HG02642 (cell line): ENCODE measurements around the gene PTPRN2.
"Not testable (repeated sequence)": the region's sequence is repeated elsewhere in the genome, so short reads cannot be mapped to it uniquely, and the experiment has no call there.

ENCODE experiments used
- ATAC-seq: cut with Tn5 transposase; IDR thresholded peaks from one replicate; pipeline ENCODE4 v1.9.1; 2021; ENCODE audit warnings: mild to moderate bottlenecking; ENCODE audit not compliant: unreplicated experiment, poor library complexity

PTPRN2 gene

DNA sequence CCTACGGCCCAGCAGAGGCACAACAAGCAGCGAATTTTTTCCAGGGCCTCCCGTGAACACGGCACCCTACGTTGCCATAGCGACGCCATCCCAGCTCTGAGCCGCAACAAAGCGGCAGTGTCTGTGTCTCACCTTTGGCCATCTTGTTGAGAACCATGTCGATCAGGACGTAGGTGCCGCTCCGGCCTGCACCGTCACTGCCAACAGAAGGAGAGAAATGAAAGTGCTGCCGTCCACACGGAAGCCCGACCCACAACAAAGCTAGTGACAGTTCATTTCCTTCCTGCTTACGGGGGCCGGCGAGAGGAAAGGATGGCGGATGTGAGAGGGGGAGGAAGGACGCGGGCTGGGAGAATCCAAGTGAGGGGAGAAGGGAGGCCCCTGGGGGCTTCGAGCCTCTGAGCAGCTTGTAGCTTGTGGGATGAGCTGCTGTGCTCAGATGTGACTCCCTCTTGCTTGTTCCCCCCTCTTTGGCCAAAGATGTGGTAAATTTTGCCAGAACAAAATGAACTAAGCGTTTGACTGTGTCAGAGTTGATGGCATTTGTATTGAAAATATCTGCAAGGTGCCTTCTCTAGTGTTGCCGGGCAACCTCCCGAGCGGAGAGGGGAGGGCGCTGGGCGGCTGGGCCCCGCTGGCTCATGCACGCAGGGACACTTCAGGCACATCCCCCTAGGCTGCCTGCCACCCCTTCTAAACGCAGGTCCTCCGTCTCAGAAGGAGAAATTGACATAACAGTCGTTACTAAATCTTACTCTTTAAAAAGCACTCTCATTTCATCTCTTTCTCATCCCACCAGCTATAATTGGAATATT, 1018.6 kb downstream of the PTPRN2 start:
- ATAC-seq = peak; percentile 87

DNA sequence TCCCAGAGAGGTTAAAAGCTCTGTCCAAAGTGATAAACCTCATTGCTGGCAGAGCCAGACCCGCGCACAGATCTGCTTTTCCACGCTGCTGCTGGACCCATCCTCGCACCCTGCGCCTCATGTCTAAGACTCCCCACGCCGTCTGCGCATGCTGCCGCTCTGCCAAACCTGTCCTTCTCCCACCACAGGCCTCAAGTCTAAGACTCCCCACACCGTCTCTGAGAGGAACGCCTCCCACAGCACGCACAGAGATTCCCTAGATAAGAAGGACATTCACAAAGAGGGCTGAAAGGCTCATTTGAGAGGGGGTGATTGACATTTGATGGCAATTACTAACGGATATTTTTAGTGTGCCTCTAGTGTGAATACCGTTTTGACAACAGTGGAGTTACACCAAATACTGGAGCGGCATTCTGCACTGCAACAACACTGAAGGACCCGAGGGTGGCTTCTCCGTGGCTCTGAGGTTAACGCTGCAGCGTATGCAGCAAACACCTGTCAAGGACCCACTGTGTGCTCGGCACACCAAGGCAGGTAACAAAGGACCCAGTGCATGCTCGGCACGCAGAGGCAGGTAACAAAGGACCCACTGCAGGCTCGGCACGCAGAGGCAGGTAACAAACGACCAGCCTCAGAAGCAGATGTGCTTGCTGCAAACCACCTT, 1019.4 kb downstream of the PTPRN2 start:
- ATAC-seq = no peak

DNA sequence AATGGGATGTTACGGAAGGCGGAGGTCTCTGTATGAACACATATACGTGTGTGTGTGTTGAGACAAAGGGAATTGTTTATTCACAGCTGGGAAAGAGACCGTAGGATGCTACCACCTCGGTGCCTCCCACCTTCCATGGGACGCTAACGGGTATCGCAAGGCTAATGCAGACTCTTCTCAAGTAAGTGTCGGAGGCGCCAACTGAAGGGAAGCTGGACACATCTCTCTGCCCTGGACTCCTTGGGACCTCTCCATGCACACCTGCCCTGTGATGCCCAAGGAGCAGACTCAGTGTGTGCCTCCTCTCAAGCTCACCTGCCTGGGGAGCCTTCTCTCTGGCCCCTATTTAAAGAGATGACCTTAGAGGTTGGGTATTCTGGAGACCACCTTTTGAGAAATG, 1020.0 kb downstream of the PTPRN2 start:
- no peak for ATAC-seq

DNA sequence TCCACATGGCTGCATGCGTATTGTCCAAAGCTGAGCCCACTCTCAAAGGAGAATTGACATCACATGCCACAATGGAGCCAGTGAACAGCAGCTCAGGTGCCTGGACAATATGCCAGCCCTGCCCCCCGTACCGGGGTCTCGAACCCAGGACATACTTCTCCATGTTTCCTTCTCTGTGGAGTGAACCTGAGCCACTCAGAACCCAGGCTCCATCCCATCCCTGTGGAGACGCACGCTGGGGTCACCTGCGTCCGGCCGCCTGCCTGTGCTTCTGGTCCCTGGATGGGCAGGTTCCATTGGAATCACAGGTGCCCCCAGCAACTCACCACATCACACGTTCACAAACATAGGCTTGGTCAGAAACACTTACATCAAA, 1021.0 kb downstream of the PTPRN2 start:
- ATAC-seq = no peak

DNA sequence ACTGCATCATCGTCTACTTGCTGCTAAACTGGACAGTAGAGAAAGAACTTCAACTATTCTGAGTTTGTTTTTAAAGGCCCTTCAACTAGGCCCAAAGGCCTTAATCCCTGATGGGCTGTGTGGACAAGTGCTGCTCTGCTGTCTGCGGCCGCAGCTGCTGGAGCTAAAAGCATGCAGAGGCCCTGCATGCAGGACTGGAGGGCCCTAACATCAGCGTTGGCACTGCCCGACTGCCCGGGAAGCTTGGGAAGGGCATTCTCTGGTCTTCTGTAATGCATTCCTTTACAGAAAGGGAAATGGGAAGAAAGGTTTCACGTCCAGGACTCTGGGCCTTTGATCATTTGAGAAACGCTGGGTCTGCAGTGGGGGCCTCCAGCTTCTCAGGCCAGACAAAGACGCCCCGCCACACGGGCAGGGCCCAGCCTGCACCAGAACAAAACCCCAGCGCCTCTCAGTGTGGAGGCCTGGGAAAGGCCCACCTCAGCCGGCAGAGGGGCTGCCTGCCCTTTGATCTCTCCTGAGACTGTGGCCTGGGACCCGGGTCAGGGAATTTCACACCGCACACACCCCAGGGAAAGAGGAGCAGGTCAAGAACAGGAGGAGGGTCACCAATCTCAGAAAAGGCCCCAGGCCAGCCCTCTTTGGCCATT, 1021.5 kb downstream of the PTPRN2 start:
- ATAC-seq = no peak

DNA sequence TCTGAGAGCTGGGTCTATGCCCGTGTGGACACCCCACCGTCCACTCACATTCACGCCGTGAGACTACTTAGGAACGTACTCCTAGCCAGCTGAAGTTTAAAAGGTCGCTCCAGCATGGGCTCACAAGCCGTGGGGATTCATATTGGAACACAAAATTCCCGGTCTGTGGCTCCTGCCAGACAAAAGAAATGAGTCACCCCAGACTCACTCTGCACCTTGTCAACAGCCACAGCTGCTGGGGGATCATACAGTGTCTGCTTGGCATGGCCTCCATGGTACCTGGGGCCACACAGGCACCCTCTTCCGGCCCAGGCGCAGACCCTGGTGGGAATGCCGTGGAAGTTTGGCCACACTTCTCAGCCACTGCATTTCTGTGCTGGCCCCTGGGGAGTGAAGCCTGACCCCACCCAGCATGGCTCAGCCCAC, 1022.4 kb downstream of the PTPRN2 start:
- ATAC-seq = no peak

DNA sequence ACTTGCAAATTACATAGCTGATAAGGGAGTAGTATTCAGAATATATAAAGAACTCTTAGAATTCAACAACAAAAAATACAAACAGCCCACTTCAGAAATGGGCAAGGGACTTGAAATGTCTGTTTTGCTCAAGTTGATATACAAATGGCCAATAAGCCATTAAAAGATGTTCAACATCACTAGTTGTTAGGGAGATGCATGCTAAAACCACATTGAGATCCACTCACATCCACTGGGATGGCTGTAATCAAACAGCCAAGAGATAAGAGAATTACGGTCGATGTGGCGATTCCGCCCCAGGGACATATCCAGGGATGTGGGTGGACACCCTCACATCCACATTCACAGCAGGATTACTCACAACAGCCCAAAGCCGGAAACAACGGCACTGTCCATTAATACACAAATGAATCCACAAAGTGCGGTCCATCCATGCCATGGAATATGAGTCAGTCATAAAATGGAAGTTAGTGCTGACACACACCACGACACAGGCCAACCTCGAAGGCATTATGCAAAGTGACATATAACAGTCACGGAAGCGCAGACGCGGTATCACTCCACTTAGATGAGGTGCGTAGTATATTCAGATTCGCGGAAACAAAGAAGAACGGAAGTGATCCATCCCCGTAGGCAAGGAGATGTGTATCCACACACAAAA, 1023.0 kb downstream of the PTPRN2 start:
- no peak for ATAC-seq

DNA sequence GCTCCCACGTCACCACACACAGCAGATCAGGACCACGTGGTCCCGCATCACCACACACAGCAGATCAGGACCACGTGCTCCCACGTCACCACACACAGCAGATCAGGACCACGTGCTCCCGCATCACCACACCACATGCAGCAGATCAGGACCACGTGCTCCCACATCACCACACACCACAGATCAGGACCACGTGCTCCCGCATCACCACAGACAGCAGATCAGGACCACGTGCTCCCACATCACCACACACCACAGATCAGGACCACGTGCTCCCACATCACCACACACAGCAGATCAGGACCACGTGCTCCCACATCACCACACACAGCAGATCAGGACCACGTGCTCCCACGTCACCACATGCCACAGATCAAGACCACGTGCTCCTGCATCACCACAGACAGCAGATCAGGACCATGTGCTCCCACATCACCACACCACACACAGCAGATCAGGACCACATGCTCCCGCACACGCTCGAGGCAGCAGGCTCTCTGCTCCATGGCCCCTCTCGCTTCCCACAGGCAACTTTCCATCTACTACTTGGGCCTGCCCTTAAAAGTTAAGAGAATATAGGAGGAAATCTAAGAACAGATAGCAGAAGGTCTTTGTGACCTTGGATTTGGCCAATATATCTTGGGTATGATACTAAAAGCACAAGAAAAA, 1024.0 kb downstream of the PTPRN2 start:
- not testable (repeated sequence) for ATAC-seq

DNA sequence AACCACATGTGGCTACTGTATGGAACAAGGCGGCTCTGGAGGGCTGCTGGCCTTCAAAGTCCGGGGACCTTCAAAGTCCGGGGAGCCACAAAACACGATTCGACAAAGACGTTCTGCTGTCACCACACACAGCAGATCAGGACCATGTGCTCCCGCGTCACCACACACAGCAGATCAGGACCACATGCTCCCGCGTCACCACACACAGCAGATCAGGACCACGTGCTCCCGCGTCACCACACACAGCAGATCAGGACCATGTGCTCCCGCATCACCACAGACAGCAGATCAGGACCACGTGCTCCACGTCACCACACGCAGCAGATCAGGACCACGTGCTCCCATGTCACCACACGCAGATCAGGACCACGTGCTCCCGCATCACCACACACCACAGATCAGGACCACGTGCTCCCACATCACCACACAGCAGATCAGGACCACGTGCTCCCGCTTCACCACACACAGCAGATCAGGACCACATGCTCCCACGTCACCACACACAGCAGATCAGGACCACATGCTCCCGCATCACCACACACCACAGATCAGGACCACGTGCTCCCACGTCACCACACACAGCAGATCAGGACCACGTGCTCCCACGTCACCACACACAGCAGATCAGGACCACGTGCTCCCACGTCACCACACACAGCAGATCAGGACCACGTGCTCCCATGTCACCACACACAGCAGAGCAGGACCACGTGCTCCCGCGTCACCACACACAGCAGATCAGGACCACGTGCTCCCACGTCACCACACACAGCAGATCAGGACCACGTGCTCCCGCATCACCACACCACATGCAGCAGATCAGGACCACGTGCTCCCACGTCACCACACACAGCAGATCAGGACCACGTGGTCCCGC, 1024.9 kb downstream of the PTPRN2 start:
- ATAC-seq = not testable (repeated sequence)

DNA sequence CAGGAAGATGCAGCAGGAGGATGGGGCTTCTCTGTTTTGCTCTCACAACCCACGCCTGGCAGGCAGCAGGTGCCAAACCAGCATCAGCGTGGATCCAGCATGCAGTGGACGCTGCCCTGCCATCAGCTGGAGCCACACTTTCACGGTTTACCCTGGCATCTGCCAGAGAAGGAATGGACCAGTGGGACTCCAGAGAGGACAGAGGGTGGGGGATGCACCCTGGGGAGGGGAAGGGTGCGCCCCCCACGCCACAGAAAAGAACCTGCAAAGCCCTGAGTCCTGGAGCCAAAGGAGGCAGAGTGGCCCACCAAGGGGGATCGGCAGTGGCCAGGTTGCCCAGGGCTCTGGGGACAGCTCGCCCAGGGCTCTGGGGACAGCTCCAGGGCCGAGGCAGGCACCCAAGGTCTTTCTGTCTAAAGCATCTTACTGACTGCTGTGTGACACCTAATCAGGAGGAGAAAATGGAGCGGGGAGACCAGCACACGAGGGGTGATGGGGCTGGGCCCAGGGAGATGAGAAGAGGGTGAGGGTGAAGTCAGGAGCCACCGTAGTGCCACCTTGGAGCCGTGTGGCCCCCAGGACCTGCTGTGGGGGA, 1025.7 kb downstream of the PTPRN2 start:
- no peak for ATAC-seq

DNA sequence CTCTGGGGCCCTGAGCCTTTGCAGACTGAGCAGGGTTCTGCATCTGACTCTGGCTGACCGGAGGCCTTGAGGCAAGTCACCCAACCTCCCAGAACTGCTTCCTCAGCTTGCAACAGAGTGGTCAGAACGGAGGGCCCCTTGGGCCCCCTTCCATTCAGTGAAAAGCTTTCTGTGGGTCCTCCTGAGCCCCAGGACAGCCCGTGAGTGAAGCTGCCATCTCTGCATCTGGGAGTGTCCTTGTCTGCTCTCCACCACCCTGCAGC, 1026.2 kb downstream of the PTPRN2 start:
- no peak for ATAC-seq

DNA sequence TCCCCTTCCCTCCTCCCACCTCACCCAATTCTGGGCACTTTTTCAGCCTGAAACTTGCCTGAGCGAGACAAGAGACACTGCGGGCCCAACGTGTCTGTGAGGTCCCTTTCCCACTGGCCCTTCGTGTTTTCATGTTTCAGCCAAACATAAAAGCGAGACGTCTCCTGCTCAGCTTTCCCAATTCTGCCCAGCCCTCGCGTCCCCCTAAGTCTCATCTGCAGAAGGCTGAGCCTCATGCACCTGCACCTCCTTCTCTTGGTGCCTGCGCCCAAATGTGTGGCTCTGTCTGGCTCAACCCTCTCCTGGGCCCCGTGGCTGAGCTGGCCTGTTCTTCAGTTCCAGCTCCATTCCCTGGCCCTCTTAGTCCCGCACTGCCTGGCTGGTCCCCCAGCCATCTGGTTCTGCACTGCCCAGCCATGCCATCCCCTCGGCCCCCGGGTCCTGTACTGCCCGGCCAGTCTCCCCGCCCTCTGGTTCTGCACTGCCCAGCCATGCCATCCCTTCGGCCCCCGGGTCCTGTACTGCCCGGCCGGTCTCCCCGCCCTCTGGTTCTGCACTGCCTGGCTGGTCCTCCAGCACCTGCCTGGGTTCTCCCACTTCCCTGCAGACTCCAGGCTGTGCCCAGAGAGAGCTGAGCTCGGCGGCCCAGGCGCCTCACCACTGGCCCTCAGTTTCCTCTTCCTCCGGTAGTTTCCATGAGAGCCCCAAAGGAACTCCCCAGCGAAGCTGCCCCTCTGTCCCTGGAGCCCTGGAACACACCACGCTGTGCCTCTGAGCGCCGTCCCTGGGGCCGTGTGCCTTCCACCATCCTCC, 1026.7 kb downstream of the PTPRN2 start:
- ATAC-seq = no peak

DNA sequence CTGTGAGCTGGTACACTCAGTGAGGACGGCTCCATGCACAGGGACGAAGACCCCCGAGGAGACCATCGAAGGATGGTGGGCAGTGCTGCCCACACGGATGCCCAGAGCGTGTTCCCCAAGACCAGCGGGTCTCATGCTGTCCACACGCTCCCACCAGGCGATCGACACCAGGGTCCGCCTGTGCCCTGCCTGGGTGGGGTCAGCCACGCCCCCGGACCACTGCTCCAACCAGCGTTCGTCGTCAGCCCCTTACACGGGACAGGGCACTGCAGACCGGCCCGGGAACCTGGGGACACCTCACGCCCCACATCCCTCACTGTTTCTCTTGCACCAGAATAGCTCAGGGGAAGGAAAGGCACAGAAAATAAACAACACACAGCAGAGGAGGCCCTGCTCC, 1027.4 kb downstream of the PTPRN2 start:
- ATAC-seq = no peak

DNA sequence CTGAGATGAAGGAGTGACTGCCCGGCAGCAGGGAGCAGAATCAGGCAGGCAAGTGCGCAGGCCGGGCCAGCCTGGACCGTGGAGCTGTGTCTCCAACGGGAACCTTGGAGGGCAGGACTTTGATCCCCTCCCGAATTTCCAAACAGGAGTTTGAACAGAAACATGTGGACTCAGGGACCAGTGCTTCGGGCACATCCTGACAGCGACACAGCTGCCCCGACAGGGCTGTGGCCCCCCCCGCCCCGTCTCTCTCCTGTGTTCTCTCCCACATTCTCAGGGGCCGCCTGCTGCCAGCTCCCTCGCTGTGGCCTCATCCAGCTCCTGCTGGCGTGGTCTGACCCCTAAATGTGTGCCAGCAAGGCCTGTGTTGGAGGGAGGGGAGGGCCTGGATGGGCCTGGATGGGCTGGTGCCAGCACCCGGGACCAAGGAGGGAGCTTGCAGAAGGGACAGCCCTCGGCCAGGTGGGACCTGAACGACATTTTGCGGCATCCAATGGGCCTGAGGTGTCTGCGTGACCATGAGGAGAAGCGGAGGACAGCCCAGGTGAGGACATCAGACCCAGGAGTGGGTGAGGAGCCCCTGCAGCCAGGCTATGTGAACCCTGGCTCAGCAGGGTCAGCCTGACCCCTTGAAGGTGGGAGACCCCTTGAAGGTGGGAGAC, 1027.9 kb downstream of the PTPRN2 start:
- ATAC-seq = no peak

DNA sequence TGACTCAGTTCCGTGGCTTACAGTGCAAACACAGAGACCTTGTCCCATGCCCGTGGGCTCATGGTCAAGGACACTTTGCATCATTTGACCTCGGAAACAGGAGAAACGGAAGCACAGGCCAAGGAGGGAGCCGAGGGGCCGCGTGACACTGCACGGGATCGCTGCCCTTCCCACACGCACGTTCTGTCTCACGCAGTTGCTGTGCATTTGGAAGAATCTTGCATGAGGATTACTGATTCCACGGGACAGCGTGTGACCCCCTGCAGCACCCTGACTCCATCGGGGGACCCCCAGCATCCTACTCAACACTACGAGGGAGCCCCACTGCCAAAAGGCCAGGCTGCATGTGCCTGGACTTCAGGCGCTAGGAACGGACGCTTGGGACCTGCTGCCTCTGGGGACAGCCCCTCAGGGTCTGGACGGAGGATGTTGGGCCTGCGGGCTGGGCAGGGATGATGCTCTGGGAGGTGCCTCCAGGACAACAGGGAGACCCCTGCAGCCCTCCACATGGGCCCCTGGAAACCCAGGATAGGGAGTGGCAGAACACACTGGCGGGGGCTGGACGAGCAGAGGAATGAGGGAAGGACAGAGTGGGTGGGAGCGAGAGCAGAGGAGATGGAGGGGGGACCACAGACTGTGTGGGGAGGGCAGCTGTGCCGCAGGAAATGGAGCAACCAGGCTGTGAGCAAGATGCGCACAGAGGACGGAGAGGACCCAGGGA, 1028.6 kb downstream of the PTPRN2 start:
- no peak for ATAC-seq

DNA sequence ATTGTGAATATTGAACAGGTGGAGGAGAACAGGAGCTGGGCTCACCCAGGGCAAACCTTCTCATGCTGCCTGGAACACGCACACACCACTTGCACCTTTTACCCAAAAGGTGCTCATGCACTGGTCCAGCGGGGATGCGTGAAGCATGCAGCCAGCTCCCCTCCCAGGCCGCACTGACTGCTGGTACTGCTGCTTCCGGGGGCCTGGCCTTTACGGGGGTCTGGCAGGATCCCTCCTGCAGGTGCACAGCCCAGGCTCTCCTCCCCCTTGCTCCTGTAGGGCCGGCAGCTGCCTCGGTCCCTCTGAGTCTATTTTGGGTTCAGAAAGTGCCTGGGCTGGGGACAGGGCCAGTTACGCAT, 1029.1 kb downstream of the PTPRN2 start:
- no peak for ATAC-seq

DNA sequence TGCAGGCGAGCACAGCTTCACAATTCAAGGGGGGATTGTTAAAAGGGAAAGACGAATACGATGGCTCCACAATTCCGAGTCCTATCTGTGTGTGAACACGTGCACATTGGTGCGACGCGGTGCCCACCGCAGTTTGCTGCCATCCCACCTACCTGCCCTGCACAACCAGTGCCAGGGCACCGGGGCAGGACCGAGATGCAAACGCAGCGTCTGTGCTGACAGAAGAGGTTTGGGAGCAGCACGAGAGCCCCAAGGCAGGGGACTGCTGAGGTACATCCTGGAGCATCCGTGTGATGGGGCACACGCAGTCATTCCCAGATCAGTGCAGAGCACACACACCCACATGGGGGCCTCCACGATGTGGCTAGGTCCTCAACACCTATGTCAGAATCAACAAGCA, 1029.6 kb downstream of the PTPRN2 start:
- no peak for ATAC-seq
